ENCODE measurements around the gene PXDN.
"Not testable (repeated sequence)": the region's sequence is repeated elsewhere in the genome, so short reads cannot be mapped to it uniquely, and the experiment has no call there.

The PXDN gene

GRCh38 chr2:1731447-1731962, 12.8 kb downstream of the PXDN start:
- DNase-seq: no peak
- Mint-ChIP-seq H3K4me1 (ENCODE audit: low read depth) (no peaks in the 10 kb centered on the region), H3K27me3 (peaks cover 3% of the 10 kb centered on the region)

GRCh38 chr2:1730015-1730927, 14.0 kb downstream of the PXDN start:
- peak; percentile 14 for DNase-seq
- H3K27ac Mint-ChIP-seq: no peak overlapping the region
- no peaks in the 10 kb centered on the region for H3K36me3 Mint-ChIP-seq (ENCODE audit: low read depth)
- H3K9me3 Mint-ChIP-seq: no peaks in the 10 kb centered on the region
- no peaks in the 10 kb centered on the region for H3K4me1 Mint-ChIP-seq (ENCODE audit: low read depth)
- H3K27me3 Mint-ChIP-seq: peaks cover 3% of the 10 kb centered on the region
- H3K4me3 Mint-ChIP-seq: no peak overlapping the region

More at GRCh38 chr2:1731447-1731962, 12.8 kb downstream of the PXDN start:
- no peak overlapping the region for H3K27ac Mint-ChIP-seq
- H3K4me3 Mint-ChIP-seq: no peak overlapping the region
- H3K36me3 Mint-ChIP-seq (ENCODE audit: low read depth): no peaks in the 10 kb centered on the region
- no peaks in the 10 kb centered on the region for H3K9me3 Mint-ChIP-seq

GRCh38 chr2:1729242-1729641, 15.1 kb downstream of the PXDN start:
- no peak overlapping the region for H3K27ac Mint-ChIP-seq
- DNase-seq: no peak
- peaks cover 3% of the 10 kb centered on the region for H3K27me3 Mint-ChIP-seq
- H3K9me3 Mint-ChIP-seq: no peaks in the 10 kb centered on the region
- no peaks in the 10 kb centered on the region for H3K4me1 Mint-ChIP-seq (ENCODE audit: low read depth)
- no peak overlapping the region for H3K4me3 Mint-ChIP-seq
- H3K36me3 Mint-ChIP-seq (ENCODE audit: low read depth): no peaks in the 10 kb centered on the region

- Mint-ChIP-seq H3K36me3 (ENCODE audit: low read depth) (no peaks in the 10 kb centered on the region), H3K4me3 (no peak overlapping the region), H3K4me1 (ENCODE audit: low read depth) (no peaks in the 10 kb centered on the region), H3K27ac (no peak overlapping the region), H3K27me3 (peaks cover 3% of the 10 kb centered on the region), H3K9me3 (no peaks in the 10 kb centered on the region)
- no peak for DNase-seq
Observed at GRCh38 chr2:1728821-1729220, 15.5 kb downstream of the PXDN start.

GRCh38 chr2:1727796-1728474, 16.4 kb downstream of the PXDN start:
- H3K4me3 Mint-ChIP-seq: no peak overlapping the region
- H3K27ac Mint-ChIP-seq: no peak overlapping the region
- no peaks in the 10 kb centered on the region for H3K36me3 Mint-ChIP-seq (ENCODE audit: low read depth)
- H3K4me1 Mint-ChIP-seq (ENCODE audit: low read depth): no peaks in the 10 kb centered on the region
- no peaks in the 10 kb centered on the region for H3K9me3 Mint-ChIP-seq
- DNase-seq: no peak
- H3K27me3 Mint-ChIP-seq: peaks cover 3% of the 10 kb centered on the region

GRCh38 chr2:1727101-1727771, 17.1 kb downstream of the PXDN start:
- Mint-ChIP-seq H3K36me3 (ENCODE audit: low read depth) (no peaks in the 10 kb centered on the region), H3K9me3 (no peaks in the 10 kb centered on the region), H3K27me3 (peaks cover 3% of the 10 kb centered on the region), H3K4me3 (no peak overlapping the region), H3K4me1 (ENCODE audit: low read depth) (no peaks in the 10 kb centered on the region), H3K27ac (no peak overlapping the region)
- no peak for DNase-seq

- peaks cover 3% of the 10 kb centered on the region for H3K27me3 Mint-ChIP-seq
- H3K4me3 Mint-ChIP-seq: no peak overlapping the region
- no peak for DNase-seq
- H3K4me1 Mint-ChIP-seq (ENCODE audit: low read depth): no peaks in the 10 kb centered on the region
- H3K9me3 Mint-ChIP-seq: no peaks in the 10 kb centered on the region
- H3K27ac Mint-ChIP-seq: no peak overlapping the region
- no peaks in the 10 kb centered on the region for H3K36me3 Mint-ChIP-seq (ENCODE audit: low read depth)
Observed at GRCh38 chr2:1726558-1726957, 17.8 kb downstream of the PXDN start.

- H3K4me3 Mint-ChIP-seq; H3K27ac Mint-ChIP-seq; H3K9me3 Mint-ChIP-seq; H3K27me3 Mint-ChIP-seq; DNase-seq; H3K4me1 Mint-ChIP-seq (ENCODE audit: low read depth); H3K36me3 Mint-ChIP-seq (ENCODE audit: low read depth): not testable (repeated sequence)
Observed at GRCh38 chr2:1724351-1724750, 20.0 kb downstream of the PXDN start.

GRCh38 chr2:1723397-1724042, 20.8 kb downstream of the PXDN start:
- no peaks in the 10 kb centered on the region for H3K4me1 Mint-ChIP-seq (ENCODE audit: low read depth)
- no peaks in the 10 kb centered on the region for H3K27me3 Mint-ChIP-seq
- H3K27ac Mint-ChIP-seq: no peak overlapping the region
- no peaks in the 10 kb centered on the region for H3K9me3 Mint-ChIP-seq
- no peak overlapping the region for H3K4me3 Mint-ChIP-seq
- no peak for DNase-seq
- H3K36me3 Mint-ChIP-seq (ENCODE audit: low read depth): no peaks in the 10 kb centered on the region

GRCh38 chr2:1722692-1723091, 21.6 kb downstream of the PXDN start:
- DNase-seq: no peak
- H3K4me3 Mint-ChIP-seq: no peak overlapping the region
- no peaks in the 10 kb centered on the region for H3K27me3 Mint-ChIP-seq
- no peaks in the 10 kb centered on the region for H3K36me3 Mint-ChIP-seq (ENCODE audit: low read depth)
- H3K27ac Mint-ChIP-seq: no peak overlapping the region
- no peaks in the 10 kb centered on the region for H3K4me1 Mint-ChIP-seq (ENCODE audit: low read depth)
- no peaks in the 10 kb centered on the region for H3K9me3 Mint-ChIP-seq

- Mint-ChIP-seq H3K9me3 (no peaks in the 10 kb centered on the region), H3K27me3 (no peaks in the 10 kb centered on the region), H3K27ac (no peak overlapping the region), H3K4me1 (ENCODE audit: low read depth) (no peaks in the 10 kb centered on the region), H3K36me3 (ENCODE audit: low read depth) (no peaks in the 10 kb centered on the region), H3K4me3 (no peak overlapping the region)
- no peak for DNase-seq
Observed at GRCh38 chr2:1721706-1722646, 22.3 kb downstream of the PXDN start.

GRCh38 chr2:1718339-1719220, 25.7 kb downstream of the PXDN start:
- Mint-ChIP-seq H3K4me3 (no peak overlapping the region), H3K27ac (no peak overlapping the region), H3K4me1 (ENCODE audit: low read depth) (no peaks in the 10 kb centered on the region), H3K36me3 (ENCODE audit: low read depth) (no peaks in the 10 kb centered on the region), H3K27me3 (peaks cover 3% of the 10 kb centered on the region), H3K9me3 (no peaks in the 10 kb centered on the region)
- DNase-seq: no peak

GRCh38 chr2:1717113-1717512, 27.2 kb downstream of the PXDN start:
- H3K9me3 Mint-ChIP-seq: no peaks in the 10 kb centered on the region
- no peak for DNase-seq
- no peak overlapping the region for H3K4me3 Mint-ChIP-seq
- H3K27me3 Mint-ChIP-seq: peaks cover 3% of the 10 kb centered on the region
- H3K27ac Mint-ChIP-seq: no peak overlapping the region
- H3K36me3 Mint-ChIP-seq (ENCODE audit: low read depth): no peaks in the 10 kb centered on the region
- H3K4me1 Mint-ChIP-seq (ENCODE audit: low read depth): no peaks in the 10 kb centered on the region
